ENCODE results near the gene PCLAF. TPM values are rescaled to one million over a fixed set of nuclear protein-coding genes. Genes with fewer than 3 reads are reported as not detected.

Gene PCLAF
- total and polyA plus RNA-seq, 4 donors = 3.5 to 36.2 (median 6.0) TPM

GRCh38 chr15:64389036-64389435 is 7.8 kb upstream of the PCLAF start:
- Histone ChIP-seq H3K9me3 (ENCODE audit: control insufficient read depth in 4 of 4, insufficient read depth in 3 of 4, low read length in 3 of 4) (no peaks in the 10 kb centered on the region), H3K4me3 (no peak overlapping the region), H3K27me3 (ENCODE audit: control insufficient read depth in 3 of 3, insufficient read depth in 3 of 3, low read length in 2 of 3) (no peaks in the 10 kb centered on the region), H3K36me3 (ENCODE audit: control insufficient read depth in 4 of 4, insufficient read depth in 4 of 4, low read length in 4 of 4) (peaks cover 0 to 3% (median 1%) of the 10 kb centered on the region in 4 donors), H3K27ac (ENCODE audit: low read depth in 1 of 2, low read length in 1 of 2) (no peak overlapping the region), H3K4me1 (ENCODE audit: control insufficient read depth in 5 of 5, insufficient read depth in 5 of 5, low read length in 5 of 5) (peaks cover 0 to 6% (median 4%) of the 10 kb centered on the region in 5 donors), H3K9ac (ENCODE audit: insufficient read depth in 1 of 2, low read length in 2 of 2) (no peak overlapping the region)
- no peak for DNase-seq
- 86 to 90% methylated on average over 5 of the region's 5 CpGs for WGBS, 2 donors
- ATAC-seq (ENCODE audit: insufficient read depth, low FRiP score) = no peak
- no peak for TF ChIP-seq CTCF (IDR thresholded peaks at IDR 0.05; ENCODE audit: control extremely low read depth, extremely low read depth)

- WGBS, 2 donors = 0% methylated on average over 35 of the region's 35 CpGs
- Histone ChIP-seq H3K9ac (ENCODE audit: insufficient read depth in 1 of 2, low read length in 2 of 2) (peak within 1 kb of the TSS in 1 of 2 donors; percentile 77), H3K36me3 (ENCODE audit: control insufficient read depth in 4 of 4, insufficient read depth in 4 of 4, low read length in 4 of 4) (no peaks in the 10 kb centered on the region), H3K4me3 (peak within 1 kb of the TSS; percentile 82), H3K9me3 (ENCODE audit: control insufficient read depth in 4 of 4, insufficient read depth in 3 of 4, low read length in 3 of 4) (no peaks in the 10 kb centered on the region), H3K27me3 (ENCODE audit: control insufficient read depth in 3 of 3, insufficient read depth in 3 of 3, low read length in 2 of 3) (no peaks in the 10 kb centered on the region), H3K4me1 (ENCODE audit: control insufficient read depth in 5 of 5, insufficient read depth in 5 of 5, low read length in 5 of 5) (peaks cover 0 to 6% (median 4%) of the 10 kb centered on the region in 5 donors), H3K27ac (ENCODE audit: low read depth in 1 of 2, low read length in 1 of 2) (peak within 1 kb of the TSS; percentile 75 to 91)
- DNase-seq (peak; percentile 96 to 98 (median 97)), ATAC-seq (ENCODE audit: insufficient read depth, low FRiP score) (peak; percentile 98)
- TF ChIP-seq CTCF (IDR thresholded peaks at IDR 0.05; ENCODE audit: control extremely low read depth, extremely low read depth) = no peak
These were observed 6.4 kb upstream of the PCLAF start, which contains the start of gene TRIP4 for GRCh38 chr15:64387562-64388168. Gene TRIP4 (plus strand): TSS chr15:64387836. CDS start chr15:64387864, 28 bp downstream.

- Histone ChIP-seq H3K9me3 (ENCODE audit: control insufficient read depth in 4 of 4, insufficient read depth in 3 of 4, low read length in 3 of 4) (no peaks in the 10 kb centered on the region), H3K9ac (ENCODE audit: insufficient read depth in 1 of 2, low read length in 2 of 2) (no peak overlapping the region), H3K36me3 (ENCODE audit: control insufficient read depth in 4 of 4, insufficient read depth in 4 of 4, low read length in 4 of 4) (no peaks in the 10 kb centered on the region), H3K4me1 (ENCODE audit: control insufficient read depth in 5 of 5, insufficient read depth in 5 of 5, low read length in 5 of 5) (peaks cover 0 to 11% (median 5%) of the 10 kb centered on the region in 5 donors), H3K27ac (ENCODE audit: low read depth in 1 of 2, low read length in 1 of 2) (no peak overlapping the region), H3K4me3 (no peak overlapping the region), H3K27me3 (ENCODE audit: control insufficient read depth in 3 of 3, insufficient read depth in 3 of 3, low read length in 2 of 3) (no peaks in the 10 kb centered on the region)
- ATAC-seq (ENCODE audit: insufficient read depth, low FRiP score) (no peak), DNase-seq (no peak)
- 91 to 97% methylated on average over 7 of the region's 7 CpGs for WGBS, 2 donors
- TF ChIP-seq CTCF (IDR thresholded peaks at IDR 0.05; ENCODE audit: control extremely low read depth, extremely low read depth) = no peak
These were observed 5.0 kb upstream of the PCLAF start for GRCh38 chr15:64386291-64386690.
